Spleen (tissue), 7 donors: ENCODE measurements around the gene CCDC134.

Source experiments
- POLR2A ChIP-seq, 3 donors: fragments of 450-650 bp; IDR thresholded peaks; one replicate each; pipeline ENCODE4 v1.5.1; 2017; ENCODE audit warnings: antibody characterized with exemption in 3 of 3, mild to moderate bottlenecking in 1 of 3
- TF ChIP-seq, protein P1 (sequence below), 11 experiments: fragments of 200-600 bp in 7 of 11; fragments of 450-650 bp in 4 of 11; sonication (generic) in 4 of 11; IDR thresholded peaks in 8 of 11; conservative IDR thresholded peaks in 3 of 11; 1 replicate in 7 of 11; 2 replicates in 4 of 11; pipeline versions ENCODE4 v1.4.0 to v1.8.0; 2016 to 2021; ENCODE audit warnings: antibody characterized with exemption in 11 of 11, inconsistent platforms in 4 of 11, mild to moderate bottlenecking in 1 of 11
- donor health status: DM: no; HTN: no; CAD: no; lungs with moderate emphysema.
- donor health status: DM: no; HTN: no; CAD: no.
- donor health status: DM: no; HTN: no; CAD: no.

DNA sequence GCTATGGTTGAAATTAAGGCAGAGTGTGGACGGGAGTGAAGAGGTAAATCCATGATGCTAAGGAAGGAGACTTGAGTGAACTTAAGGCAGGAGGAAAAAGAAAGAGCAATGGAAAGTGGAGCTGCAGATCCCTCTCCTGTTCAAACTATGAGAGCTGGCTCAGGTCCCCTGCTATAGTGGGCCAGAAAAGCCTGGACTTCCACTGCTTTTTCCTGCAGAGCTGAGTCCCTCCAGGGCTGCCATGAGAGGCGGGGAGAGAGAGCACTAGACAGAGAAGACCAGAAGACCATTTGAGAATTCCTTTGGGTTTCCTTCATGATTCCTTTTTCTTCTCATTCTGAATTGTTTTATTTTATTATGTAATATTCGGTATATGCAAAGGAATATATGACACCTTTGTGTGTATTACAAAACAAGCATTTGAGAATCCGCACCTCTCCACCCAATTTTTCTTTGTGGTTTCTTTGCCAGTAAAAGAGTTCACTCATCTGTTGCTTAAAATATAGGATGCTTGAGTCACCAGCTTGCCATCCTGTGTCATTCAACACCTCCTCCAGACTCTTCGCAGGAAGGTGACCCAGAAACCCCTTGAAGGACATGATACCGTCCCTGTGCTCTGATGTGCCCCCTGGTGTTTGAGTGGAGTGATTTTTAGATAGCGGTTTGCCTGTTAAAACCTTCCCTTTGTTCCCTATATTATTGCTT lies 56.8 kb downstream of the CCDC134 start:
- no peak for TF ChIP-seq POLR2A (IDR thresholded peaks at IDR 0.05)
- TF ChIP-seq, protein P1, sequence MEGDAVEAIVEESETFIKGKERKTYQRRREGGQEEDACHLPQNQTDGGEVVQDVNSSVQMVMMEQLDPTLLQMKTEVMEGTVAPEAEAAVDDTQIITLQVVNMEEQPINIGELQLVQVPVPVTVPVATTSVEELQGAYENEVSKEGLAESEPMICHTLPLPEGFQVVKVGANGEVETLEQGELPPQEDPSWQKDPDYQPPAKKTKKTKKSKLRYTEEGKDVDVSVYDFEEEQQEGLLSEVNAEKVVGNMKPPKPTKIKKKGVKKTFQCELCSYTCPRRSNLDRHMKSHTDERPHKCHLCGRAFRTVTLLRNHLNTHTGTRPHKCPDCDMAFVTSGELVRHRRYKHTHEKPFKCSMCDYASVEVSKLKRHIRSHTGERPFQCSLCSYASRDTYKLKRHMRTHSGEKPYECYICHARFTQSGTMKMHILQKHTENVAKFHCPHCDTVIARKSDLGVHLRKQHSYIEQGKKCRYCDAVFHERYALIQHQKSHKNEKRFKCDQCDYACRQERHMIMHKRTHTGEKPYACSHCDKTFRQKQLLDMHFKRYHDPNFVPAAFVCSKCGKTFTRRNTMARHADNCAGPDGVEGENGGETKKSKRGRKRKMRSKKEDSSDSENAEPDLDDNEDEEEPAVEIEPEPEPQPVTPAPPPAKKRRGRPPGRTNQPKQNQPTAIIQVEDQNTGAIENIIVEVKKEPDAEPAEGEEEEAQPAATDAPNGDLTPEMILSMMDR (IDR thresholded peaks at IDR 0.05 in 8 of 11, conservative IDR thresholded peaks at IDR 0.05 in 3 of 11): peak; percentile 45 to 73 (median 63)
